GM10266 (cell line): ENCODE results near the gene PPIL1.

Experiments used
- DNase-seq: peaks from one replicate; pipeline ENCODE4 v3.0.0; 2012; ENCODE audit errors: extremely low spot score
- CTCF ChIP-seq: IDR thresholded peaks from 2 replicates; pipeline ENCODE4 v1.5.1; 2012; ENCODE audit warnings: mild to moderate bottlenecking, low read depth; ENCODE audit not compliant: control insufficient read depth, insufficient read depth; ENCODE audit errors: missing control alignments

PPIL1 gene

GRCh38 chr6:36862164-36862847, 12.3 kb downstream of the PPIL1 start:
- TF ChIP-seq CTCF: no peak
- DNase-seq: no peak

GRCh38 chr6:36860126-36860525, 14.5 kb downstream of the PPIL1 start:
- TF ChIP-seq CTCF: no peak
- no peak for DNase-seq

- no peak for DNase-seq
Observed at GRCh38 chr6:36858407-36858981, 16.1 kb downstream of the PPIL1 start.

GRCh38 chr6:36857325-36857724, 17.3 kb downstream of the PPIL1 start:
- TF ChIP-seq CTCF: no peak
- no peak for DNase-seq

More at GRCh38 chr6:36858407-36858981, 16.1 kb downstream of the PPIL1 start:
- TF ChIP-seq CTCF: no peak

GRCh38 chr6:36856277-36856676, 18.3 kb downstream of the PPIL1 start:
- TF ChIP-seq CTCF: no peak
- no peak for DNase-seq

- TF ChIP-seq CTCF: no peak
- no peak for DNase-seq
Observed at GRCh38 chr6:36855750-36856149, 18.9 kb downstream of the PPIL1 start.

- no peak for TF ChIP-seq CTCF
- no peak for DNase-seq
Observed at GRCh38 chr6:36853325-36853724, 21.3 kb downstream of the PPIL1 start.
